Measurements from ENCODE around the gene ZFPM1.

Gene ZFPM1

DNA sequence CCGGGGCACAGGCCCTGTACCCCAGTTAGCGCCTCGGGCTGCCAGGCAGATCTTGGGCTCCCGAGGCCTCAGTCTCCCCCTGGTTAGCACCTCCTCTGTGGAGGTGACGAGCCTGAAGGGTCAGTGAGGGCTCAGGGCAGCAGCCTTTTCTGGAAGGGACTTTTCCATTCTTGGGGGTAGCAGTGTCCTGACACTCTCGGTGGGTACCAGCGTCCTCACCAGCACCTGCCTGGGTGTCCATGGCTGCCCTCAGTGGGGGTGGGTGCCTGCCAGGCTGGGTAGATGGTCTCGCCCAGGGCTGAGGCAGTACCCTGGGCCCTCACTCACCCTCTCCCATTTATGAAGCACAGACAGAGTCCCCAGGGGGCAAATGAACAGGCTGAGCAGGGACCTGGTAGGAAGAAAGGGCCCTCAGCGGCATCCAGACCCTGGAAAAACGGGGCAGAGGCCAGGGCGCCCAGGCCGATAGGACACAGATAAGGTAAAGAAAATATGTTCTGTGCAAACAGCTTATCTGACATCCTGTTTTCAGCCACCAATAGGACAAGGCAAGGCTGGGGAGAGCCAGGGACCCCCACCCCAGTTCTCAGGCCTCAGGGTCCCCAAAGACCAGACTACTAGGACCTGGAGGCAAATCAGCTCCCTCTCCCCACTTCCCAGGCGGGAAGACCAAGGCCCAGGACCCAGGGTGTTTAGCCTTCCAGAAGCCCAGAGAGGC lies 50.9 kb downstream of the ZFPM1 start:
- Histone ChIP-seq H3K4me2 (ENCODE audit: low read length) (no peak overlapping the region), H3K36me3 (ENCODE audit: insufficient read depth, low read length) (no peaks in the 10 kb centered on the region), H3K4me3 (ENCODE audit: low read length) (no peak overlapping the region), H3K27me3 (ENCODE audit: control insufficient read depth, insufficient read depth, low read length) (no peaks in the 10 kb centered on the region), H3K9me3 (replicated peaks; ENCODE audit: low read length) (no peaks in the 10 kb centered on the region), H3K4me1 (ENCODE audit: control insufficient read depth, insufficient read depth, low read length) (no peaks in the 10 kb centered on the region), H3K9ac (ENCODE audit: low read depth, low read length) (no peak overlapping the region)

DNA sequence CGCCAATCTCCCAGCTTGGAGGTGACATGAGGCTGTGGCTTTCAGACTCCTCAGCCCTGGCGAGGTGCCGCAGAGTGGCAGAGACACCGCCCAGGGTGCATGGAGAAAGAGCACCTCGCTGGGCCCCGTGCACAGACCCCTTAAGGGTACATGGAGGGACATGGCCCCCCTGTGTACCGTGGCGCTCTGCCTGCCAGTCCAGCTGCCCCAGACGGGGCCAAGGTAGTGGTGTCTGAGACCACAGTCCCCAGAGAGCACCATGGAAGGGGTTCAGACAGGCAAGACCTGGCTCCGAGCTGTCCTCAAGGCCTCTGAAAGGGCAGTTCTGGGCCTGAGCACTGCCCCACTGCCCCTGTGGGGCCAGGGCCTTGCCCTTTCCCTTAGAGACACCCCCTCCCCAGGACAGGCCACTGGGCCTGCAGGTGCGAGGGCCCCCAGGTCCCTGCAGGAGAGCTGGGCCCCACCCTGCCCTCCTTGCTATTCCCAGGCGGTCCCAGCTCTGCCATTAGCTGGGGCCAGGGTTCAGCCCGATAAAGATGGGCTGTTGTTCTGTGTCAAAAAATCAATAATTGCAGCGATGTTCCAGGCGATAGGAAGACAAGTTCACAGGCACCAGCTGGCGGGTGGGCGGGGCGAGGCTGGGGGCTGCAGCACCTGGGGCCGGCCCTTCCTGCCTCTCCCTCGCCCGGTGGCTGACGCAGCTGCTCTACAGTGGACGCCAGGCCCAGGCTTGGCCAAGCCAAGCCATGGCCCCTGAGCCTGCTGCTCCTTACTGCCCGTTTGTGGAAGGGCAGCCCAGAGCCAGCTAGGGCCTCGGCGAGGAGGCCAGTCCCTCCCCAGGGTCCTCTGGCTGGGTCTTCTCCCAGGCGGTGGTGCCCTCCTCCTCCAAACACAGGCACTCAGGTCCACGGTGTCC lies 51.7 kb downstream of the ZFPM1 start:
- Histone ChIP-seq H3K4me3 (ENCODE audit: low read length) (no peak overlapping the region), H3K4me2 (ENCODE audit: low read length) (no peak overlapping the region), H3K4me1 (ENCODE audit: control insufficient read depth, insufficient read depth, low read length) (no peaks in the 10 kb centered on the region), H3K36me3 (ENCODE audit: insufficient read depth, low read length) (no peaks in the 10 kb centered on the region), H3K9me3 (replicated peaks; ENCODE audit: low read length) (no peaks in the 10 kb centered on the region), H3K9ac (ENCODE audit: low read depth, low read length) (no peak overlapping the region), H3K27me3 (ENCODE audit: control insufficient read depth, insufficient read depth, low read length) (no peaks in the 10 kb centered on the region)

DNA sequence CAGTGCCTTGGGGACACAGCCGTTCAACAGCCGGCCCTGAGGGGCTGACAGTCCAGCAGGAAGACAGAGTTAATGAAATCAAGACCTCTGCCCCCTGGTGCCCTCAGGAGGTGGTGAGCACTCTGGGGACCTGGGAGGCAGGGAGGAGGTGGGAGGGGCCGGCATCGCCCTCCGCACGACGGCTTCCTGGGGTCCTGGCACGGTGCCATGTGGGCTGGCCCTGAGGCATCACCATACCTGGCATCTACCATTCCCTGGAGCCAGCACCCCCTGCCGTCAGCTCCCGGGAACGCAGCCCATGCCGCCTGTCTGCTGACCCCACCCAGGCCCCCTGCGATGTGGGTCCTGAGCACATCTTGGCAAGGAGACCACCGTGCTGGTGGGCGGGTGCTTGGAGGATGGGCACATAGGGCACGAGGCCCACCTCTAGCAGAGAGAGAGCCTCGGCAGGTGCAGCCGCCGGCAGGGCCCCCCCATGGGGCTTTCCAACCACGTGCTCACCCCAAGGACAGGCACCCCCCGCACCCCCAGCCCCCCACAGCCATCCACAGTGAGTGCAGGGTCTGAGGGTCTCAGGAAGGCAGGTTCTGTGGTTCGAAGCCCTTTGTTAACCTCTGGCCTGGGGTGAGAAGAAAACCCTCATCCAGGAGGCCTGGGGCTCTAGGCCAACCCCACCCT lies 52.5 kb downstream of the ZFPM1 start:
- Histone ChIP-seq H3K4me3 (ENCODE audit: low read length) (no peak overlapping the region), H3K9ac (ENCODE audit: low read depth, low read length) (no peak overlapping the region), H3K9me3 (replicated peaks; ENCODE audit: low read length) (no peaks in the 10 kb centered on the region), H3K4me2 (ENCODE audit: low read length) (no peak overlapping the region), H3K4me1 (ENCODE audit: control insufficient read depth, insufficient read depth, low read length) (no peaks in the 10 kb centered on the region), H3K27me3 (ENCODE audit: control insufficient read depth, insufficient read depth, low read length) (no peaks in the 10 kb centered on the region), H3K36me3 (ENCODE audit: insufficient read depth, low read length) (no peaks in the 10 kb centered on the region)

DNA sequence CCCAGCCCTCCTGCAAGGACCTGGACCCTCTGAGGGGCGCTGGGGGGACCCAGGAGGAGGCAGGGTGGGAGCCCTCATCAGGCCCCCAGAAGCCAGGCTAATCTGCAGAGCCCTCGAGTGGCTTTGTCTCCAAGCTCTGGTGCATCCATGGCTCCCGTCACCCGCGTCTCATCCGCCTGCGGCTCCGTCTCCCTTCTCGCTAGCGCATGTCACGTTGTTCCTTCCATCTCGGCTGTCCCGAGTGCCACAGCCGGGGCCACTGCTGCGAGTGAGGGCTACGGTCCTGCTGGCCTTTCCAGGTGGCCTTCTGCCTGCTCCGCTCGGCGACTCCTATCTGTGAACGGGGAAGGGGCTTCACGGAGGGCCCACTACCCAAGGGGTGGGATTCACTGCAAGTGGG lies 53.6 kb downstream of the ZFPM1 start:
- Histone ChIP-seq H3K9me3 (replicated peaks; ENCODE audit: low read length) (no peaks in the 10 kb centered on the region), H3K36me3 (ENCODE audit: insufficient read depth, low read length) (no peaks in the 10 kb centered on the region), H3K4me1 (ENCODE audit: control insufficient read depth, insufficient read depth, low read length) (no peaks in the 10 kb centered on the region), H3K9ac (ENCODE audit: low read depth, low read length) (no peak overlapping the region), H3K4me2 (ENCODE audit: low read length) (no peak overlapping the region), H3K4me3 (ENCODE audit: low read length) (no peak overlapping the region), H3K27me3 (ENCODE audit: control insufficient read depth, insufficient read depth, low read length) (no peaks in the 10 kb centered on the region)

DNA sequence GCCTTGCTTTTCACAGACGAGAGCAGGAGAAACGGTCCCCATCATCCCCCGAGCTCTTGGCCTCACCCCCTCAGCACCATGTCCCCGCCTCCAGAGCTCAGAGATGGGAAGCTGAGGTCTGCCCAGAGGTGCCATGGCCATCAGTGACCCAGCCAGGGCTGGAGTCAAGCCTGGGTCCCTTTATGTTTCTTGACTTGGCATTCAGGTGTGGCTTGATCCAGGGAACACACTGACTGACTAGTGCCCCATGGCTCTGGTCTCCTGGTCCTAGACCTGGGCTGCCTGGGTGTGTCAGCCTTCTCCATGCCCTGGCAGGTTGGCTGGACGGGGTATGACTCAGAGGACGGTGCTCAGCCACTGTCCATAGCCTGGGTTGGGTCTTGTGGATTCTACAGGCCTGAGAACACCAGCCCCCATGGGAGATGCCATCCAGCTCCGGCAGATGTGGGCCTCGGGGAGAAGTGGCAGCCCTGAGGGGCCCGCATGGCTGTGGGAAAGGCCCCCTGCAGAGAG lies 54.2 kb downstream of the ZFPM1 start:
- no peak overlapping the region for H3K4me3 ChIP-seq (ENCODE audit: low read length)
- no peaks in the 10 kb centered on the region for H3K4me1 ChIP-seq (ENCODE audit: control insufficient read depth, insufficient read depth, low read length)

DNA sequence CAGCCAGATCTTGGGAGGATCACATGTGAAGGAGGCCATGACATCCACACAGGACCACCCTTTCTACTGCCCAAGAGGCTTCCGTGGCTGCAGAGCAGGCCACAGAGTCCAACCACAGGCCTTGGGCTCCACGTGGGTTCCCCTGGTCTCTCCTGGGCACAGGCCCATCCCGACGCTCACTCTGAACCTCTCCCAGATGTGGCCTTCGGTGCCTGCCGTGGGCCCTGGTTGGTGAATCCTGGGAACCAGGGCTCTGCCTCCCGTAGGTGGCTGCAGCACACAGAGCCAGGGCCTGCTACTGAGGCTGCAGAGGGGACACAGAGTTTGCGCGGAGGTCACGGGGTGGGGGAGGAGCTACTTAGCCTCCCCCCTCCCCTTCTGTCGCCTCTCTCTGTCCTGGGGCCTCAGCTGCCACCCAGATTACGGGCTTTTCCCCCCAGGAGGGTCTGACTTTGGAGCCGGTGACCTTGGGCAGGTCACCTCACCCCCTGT lies 55.3 kb downstream of the ZFPM1 start:
- H3K4me1 ChIP-seq (ENCODE audit: control insufficient read depth, insufficient read depth, low read length), result no peaks in the 10 kb centered on the region
- no peaks in the 10 kb centered on the region for H3K9me3 ChIP-seq (replicated peaks; ENCODE audit: low read length)
- no peak overlapping the region for H3K4me3 ChIP-seq (ENCODE audit: low read length)
- H3K4me2 ChIP-seq (ENCODE audit: low read length), result no peak overlapping the region
- H3K9ac ChIP-seq (ENCODE audit: low read depth, low read length), result no peak overlapping the region
- H3K27me3 ChIP-seq (ENCODE audit: control insufficient read depth, insufficient read depth, low read length), result no peaks in the 10 kb centered on the region
- H3K36me3 ChIP-seq (ENCODE audit: insufficient read depth, low read length), result no peaks in the 10 kb centered on the region

More for the DNA sequence above, 54.2 kb downstream of the ZFPM1 start:
- Histone ChIP-seq H3K4me2 (ENCODE audit: low read length) (no peak overlapping the region), H3K36me3 (ENCODE audit: insufficient read depth, low read length) (no peaks in the 10 kb centered on the region), H3K9me3 (replicated peaks; ENCODE audit: low read length) (no peaks in the 10 kb centered on the region), H3K9ac (ENCODE audit: low read depth, low read length) (no peak overlapping the region), H3K27me3 (ENCODE audit: control insufficient read depth, insufficient read depth, low read length) (no peaks in the 10 kb centered on the region)

DNA sequence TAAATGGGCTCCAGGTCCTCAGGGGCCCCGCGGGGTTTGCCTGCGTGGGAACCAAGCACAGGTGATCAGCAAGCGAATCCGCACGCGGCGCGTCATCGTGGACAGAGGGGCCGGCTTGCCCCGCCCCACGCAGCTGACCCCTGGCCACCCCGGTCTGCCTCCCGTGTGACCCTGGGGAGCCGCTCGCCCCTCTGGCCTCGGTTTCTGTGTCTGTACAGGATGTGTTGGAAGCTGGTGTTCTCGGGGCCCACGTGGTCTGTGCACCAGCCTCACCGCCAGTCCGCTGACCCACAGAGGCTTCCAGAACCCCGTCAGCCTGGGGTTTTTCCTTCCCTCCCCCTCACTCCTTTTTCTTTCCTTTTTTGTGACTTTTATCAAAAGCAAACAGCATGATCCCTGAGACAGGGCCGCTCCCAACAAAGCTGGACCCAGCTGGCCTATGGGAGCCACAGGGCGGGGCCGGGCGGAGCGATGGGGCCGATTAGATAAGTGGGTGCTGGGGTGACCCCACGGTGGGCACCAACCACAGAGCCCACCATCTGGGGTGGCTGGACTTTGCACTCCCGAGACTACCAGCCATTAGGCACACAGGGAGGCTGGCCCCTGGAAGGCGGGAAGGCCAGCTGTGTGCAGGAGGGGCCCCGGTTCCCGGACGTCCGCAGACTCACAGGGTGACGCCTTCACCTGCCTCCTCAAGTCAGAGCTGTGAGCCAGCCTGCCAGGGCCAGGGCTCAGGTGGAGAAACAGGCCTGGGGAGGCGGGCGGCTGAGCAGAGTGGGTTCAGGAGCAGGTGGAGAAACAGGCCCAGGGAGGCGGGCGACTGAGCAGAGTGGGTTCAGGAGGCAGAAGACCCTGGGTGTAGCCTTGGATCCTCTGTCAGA lies 56.0 kb downstream of the ZFPM1 start:
- Histone ChIP-seq H3K9me3 (replicated peaks; ENCODE audit: low read length) (no peaks in the 10 kb centered on the region), H3K36me3 (ENCODE audit: insufficient read depth, low read length) (no peaks in the 10 kb centered on the region), H3K4me2 (ENCODE audit: low read length) (no peak overlapping the region), H3K4me3 (ENCODE audit: low read length) (no peak overlapping the region), H3K4me1 (ENCODE audit: control insufficient read depth, insufficient read depth, low read length) (no peaks in the 10 kb centered on the region), H3K9ac (ENCODE audit: low read depth, low read length) (no peak overlapping the region), H3K27me3 (ENCODE audit: control insufficient read depth, insufficient read depth, low read length) (no peaks in the 10 kb centered on the region)

DNA sequence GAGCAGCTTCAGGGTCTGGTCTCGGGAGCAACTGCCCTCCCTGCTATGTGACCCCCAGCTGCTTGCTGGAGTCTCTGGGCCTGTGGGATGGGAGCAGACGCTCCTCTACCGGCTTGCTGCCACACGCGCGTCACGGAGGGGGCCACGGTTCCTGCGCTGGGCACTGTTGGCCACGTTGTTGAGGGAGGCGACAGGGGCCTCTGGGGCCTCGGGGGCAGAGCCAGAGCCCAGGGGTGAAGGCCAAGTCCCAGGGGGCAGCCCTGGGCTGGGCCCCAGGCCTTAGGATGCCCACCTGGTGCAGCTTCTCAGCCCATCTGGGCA lies 56.6 kb downstream of the ZFPM1 start:
- no peaks in the 10 kb centered on the region for H3K27me3 ChIP-seq (ENCODE audit: control insufficient read depth, insufficient read depth, low read length)
- no peaks in the 10 kb centered on the region for H3K4me1 ChIP-seq (ENCODE audit: control insufficient read depth, insufficient read depth, low read length)
- no peak overlapping the region for H3K4me3 ChIP-seq (ENCODE audit: low read length)
- no peaks in the 10 kb centered on the region for H3K36me3 ChIP-seq (ENCODE audit: insufficient read depth, low read length)
- no peak overlapping the region for H3K4me2 ChIP-seq (ENCODE audit: low read length)
- H3K9ac ChIP-seq (ENCODE audit: low read depth, low read length), result no peak overlapping the region
- no peaks in the 10 kb centered on the region for H3K9me3 ChIP-seq (replicated peaks; ENCODE audit: low read length)

DNA sequence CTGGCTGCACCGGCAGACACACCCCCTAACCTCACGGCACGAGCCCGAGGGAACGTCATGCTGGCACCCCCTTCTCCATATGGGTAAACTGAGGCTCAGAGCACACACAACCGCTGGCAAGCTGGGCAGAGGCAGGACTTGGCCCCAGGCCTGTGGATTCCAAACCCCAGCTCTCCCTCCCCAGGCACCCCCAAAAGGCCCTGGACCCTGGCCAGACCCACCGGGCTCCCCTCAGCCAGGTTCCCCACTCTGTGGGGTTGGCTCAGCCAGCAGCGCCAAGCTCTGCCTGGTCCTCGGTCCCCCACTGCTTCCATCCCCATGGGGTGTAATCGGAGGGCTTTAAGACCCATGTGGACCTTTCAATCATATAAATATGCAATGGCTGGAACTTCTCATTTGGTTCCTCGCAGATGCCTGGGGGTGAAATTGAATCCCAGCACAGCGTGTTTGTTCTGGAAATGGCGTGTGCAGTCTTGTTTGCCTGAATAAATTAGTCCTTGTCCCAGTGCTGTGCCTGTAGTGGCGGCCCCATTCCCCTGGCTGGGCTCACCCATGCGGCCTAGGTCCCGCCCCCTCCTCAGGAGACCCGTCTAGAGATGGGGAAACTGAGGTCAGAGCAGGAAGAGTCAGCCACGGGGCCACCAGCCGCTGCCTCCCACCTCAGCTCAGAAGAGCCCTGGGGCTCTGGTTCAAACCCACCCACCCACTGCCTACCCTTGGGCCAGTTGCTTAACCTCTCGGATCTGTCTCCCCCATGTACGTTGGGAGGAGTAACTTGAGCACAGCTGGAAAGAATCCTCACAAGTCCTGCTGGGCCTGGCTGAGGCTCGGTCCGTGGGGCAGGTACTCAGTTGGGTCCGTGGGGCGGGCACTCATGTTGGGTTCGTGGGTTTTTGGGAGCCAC lies 57.3 kb downstream of the ZFPM1 start:
- Histone ChIP-seq H3K4me2 (ENCODE audit: low read length) (no peak overlapping the region), H3K9me3 (replicated peaks; ENCODE audit: low read length) (no peaks in the 10 kb centered on the region), H3K27me3 (ENCODE audit: control insufficient read depth, insufficient read depth, low read length) (no peaks in the 10 kb centered on the region), H3K9ac (ENCODE audit: low read depth, low read length) (no peak overlapping the region), H3K4me3 (ENCODE audit: low read length) (no peak overlapping the region), H3K4me1 (ENCODE audit: control insufficient read depth, insufficient read depth, low read length) (no peaks in the 10 kb centered on the region), H3K36me3 (ENCODE audit: insufficient read depth, low read length) (no peaks in the 10 kb centered on the region)

DNA sequence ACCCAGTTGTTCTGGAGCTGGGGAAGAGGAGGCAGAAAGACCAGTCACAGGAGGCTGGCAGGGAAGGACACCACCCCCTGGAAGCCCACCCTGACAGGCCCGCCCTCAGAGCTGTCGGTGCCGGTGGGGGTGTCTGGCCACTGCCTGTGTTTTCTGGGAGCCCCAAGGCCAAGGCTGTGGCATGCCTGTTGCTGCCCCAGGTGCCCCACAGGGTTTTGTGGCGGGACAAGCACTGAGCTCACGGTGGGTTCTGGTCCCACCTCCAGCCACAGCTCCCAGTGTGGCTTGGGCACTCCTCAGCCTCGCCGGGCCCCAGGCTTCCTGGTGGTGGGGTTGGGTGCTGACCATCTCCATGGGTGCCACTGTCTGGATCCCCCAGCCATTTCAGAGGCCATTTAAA lies 58.0 kb downstream of the ZFPM1 start:
- H3K9me3 ChIP-seq (replicated peaks; ENCODE audit: low read length), result no peaks in the 10 kb centered on the region
- H3K9ac ChIP-seq (ENCODE audit: low read depth, low read length), result no peak overlapping the region
- no peaks in the 10 kb centered on the region for H3K27me3 ChIP-seq (ENCODE audit: control insufficient read depth, insufficient read depth, low read length)
- H3K4me2 ChIP-seq (ENCODE audit: low read length), result no peak overlapping the region
- no peaks in the 10 kb centered on the region for H3K36me3 ChIP-seq (ENCODE audit: insufficient read depth, low read length)
- H3K4me3 ChIP-seq (ENCODE audit: low read length), result no peak overlapping the region
- no peaks in the 10 kb centered on the region for H3K4me1 ChIP-seq (ENCODE audit: control insufficient read depth, insufficient read depth, low read length)

Measured in skeletal muscle satellite cell (primary cell).